Measurements from ENCODE around the gene TLX1. TPM values are rescaled to one million over a fixed set of nuclear protein-coding genes. Genes with fewer than 3 reads are reported as not detected.

The TLX1 gene
- not detected in 2 replicates for total RNA-seq (2014; rRNA removed; shearing (Covaris generic); ENCODE audit: low replicate concordance)

GRCh38 chr10:101130984-101131961 is at the start of gene TLX1:
TLX1 (plus strand) TSS chr10:101131300; CDS start chr10:101131542, 242 bp downstream.
- Histone ChIP-seq H3K4me3 (no peak within 1 kb of the TSS), H3K27me3 (peaks cover 3% of the 10 kb centered on the region), H3K9me3 (no peaks in the 10 kb centered on the region), H3K36me3 (no peaks in the 10 kb centered on the region)
- DNase-seq: no peak

DNA sequence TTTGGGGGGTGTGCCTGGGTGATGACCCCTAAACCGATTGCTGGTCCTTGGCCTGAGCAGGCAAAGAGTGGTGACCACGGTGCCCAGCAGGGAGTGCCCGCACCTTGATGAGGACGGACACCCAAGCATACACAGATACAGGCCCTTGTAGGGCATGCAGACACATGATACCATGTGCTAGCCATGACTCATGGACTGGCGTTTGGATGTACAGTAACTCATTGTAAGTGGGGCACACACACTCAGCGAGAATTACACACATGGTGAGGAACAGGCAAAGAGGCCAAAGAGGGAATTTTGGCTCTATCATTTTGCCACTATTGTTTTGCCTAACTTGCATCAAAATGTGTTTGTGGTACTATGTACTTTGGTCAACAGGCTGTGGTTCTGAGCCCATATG is 45.3 kb upstream of the TLX1 start:
- Histone ChIP-seq H3K27me3 (peaks cover 9% of the 10 kb centered on the region; the same call in 1 of the 2 replicates), H3K36me3 (no peaks in the 10 kb centered on the region), H3K4me3 (no peak overlapping the region), H3K9me3 (no peaks in the 10 kb centered on the region)
- no peak for DNase-seq

DNA sequence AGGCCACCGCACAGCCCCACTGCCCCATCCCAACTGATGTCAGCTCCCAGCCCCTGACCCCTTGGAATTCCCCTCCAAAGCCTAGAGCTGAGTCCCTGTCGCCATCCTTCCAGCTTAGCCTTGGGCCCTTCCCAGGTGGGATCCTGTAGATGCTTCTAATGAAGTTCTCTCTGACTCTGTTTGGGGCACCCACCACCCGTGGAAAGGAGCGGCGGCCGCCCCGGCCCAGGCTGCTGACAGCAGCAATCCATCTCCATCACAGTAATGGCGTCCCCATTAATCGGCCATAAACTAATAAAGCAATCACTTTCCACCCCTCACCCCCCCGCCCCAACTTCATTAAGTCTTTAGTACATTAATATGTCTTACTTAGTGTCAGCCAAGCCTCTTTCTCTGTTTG is 43.7 kb upstream of the TLX1 start:
- no peaks in the 10 kb centered on the region for H3K36me3 ChIP-seq
- no peak for DNase-seq
- H3K27me3 ChIP-seq: peaks cover 9% of the 10 kb centered on the region; the same call in 1 of the 2 replicates
- H3K4me3 ChIP-seq: no peak overlapping the region
- no peaks in the 10 kb centered on the region for H3K9me3 ChIP-seq

- Histone ChIP-seq H3K4me3 (no peak overlapping the region), H3K9me3 (no peaks in the 10 kb centered on the region), H3K27me3 (peaks cover 7% of the 10 kb centered on the region; the same call in 1 of the 2 replicates), H3K36me3 (no peaks in the 10 kb centered on the region)
- DNase-seq: no peak
These were observed 43.1 kb upstream of the TLX1 start for GRCh38 chr10:101087965-101088364.

DNA sequence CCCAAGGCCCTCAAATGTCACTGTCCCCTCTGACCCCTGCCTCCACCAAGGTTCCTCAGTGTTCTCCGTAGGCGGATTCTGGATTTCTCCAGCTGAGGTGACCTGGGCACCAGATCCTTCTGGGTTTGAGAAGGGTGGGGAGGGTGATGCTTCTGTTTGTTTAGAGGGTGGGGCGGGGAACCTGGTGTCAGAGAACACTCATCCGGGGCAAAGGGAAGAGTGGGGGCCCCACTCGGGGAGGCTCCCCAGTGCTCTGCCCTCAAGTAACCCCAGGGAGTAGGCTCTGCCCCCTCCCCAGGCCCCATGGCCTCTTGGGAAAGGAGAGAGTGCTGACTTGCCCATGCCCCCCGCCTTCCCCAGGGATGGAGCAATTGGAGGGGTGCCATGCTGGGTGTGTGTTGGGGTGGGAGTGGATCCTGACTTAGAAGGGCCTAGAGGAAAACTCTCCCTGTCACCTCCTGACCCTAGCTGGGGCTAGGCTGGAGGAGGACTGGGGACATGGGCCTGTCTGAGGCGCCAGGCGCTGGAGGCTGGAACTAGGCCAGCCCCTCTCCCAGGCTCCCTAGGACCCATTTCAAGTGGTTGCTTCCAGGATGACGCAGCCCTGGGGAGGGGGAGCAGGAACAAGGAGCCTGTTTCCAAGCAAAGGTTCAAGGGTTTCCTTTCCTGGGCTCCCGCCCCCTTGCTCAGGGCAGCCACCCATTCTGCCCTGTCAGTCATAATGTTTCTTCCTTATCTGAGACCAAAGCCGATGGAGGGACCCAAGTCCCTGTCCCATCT is 41.4 kb upstream of the TLX1 start:
- Histone ChIP-seq H3K4me3 (no peak overlapping the region), H3K36me3 (no peaks in the 10 kb centered on the region), H3K27me3 (no peaks in the 10 kb centered on the region), H3K9me3 (no peaks in the 10 kb centered on the region)
- peak; percentile 11 for DNase-seq

DNA sequence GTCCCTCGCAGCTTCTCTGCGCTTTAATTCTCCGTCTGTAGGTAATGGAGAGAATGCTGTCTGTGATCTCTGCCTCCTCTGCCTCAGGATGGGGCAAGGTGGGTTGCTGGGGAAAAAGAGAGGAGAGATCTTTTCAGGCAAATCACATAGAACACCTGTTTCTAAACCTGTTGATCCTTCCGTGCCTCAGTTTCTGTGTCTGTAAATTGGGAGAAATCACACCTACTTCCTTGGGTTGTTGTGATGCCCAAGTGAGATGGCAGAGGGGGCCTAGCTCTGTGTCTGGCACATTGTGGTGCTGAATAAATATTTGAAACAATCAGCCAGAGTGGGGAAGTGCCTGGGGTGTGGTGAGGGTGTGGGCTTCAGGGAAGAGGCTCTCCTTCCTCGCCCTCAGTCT is 40.5 kb upstream of the TLX1 start:
- Histone ChIP-seq H3K27me3 (no peaks in the 10 kb centered on the region), H3K4me3 (no peak overlapping the region), H3K9me3 (no peaks in the 10 kb centered on the region), H3K36me3 (no peaks in the 10 kb centered on the region)
- DNase-seq: no peak

- H3K4me3 ChIP-seq: no peak overlapping the region
- DNase-seq: peak; percentile 66
- H3K36me3 ChIP-seq: no peaks in the 10 kb centered on the region
- H3K27me3 ChIP-seq: no peaks in the 10 kb centered on the region
- no peaks in the 10 kb centered on the region for H3K9me3 ChIP-seq
These were observed 39.4 kb upstream of the TLX1 start for GRCh38 chr10:101091546-101092290.

DNA sequence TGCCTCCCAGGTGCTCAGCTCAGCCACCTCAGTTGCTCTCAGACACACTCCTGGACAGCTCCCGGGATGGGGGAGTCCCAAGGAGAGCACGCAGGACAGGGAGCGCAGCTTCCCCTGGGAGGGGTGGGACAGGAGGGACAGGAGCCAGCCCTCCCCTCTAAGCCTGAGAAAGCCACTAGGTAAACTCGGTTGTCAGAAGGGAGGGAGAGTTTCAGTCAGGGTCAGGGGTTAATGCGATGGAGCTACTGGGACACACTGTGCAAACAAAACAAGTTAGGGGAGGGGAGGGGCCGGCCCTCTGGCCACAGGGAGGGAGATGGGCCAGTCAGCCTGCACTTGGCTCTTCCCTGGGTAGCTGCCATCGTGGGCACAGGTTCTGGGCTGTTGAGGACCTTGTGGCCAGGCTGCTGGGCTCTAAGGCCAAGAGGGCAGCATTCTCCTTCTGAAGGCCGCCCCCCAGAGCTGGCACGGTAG is 38.2 kb upstream of the TLX1 start:
- Histone ChIP-seq H3K4me3 (no peak overlapping the region), H3K9me3 (no peaks in the 10 kb centered on the region), H3K27me3 (no peaks in the 10 kb centered on the region), H3K36me3 (no peaks in the 10 kb centered on the region)
- no peak for DNase-seq

GRCh38 chr10:101094121-101094879 is 36.8 kb upstream of the TLX1 start:
- Histone ChIP-seq H3K9me3 (no peaks in the 10 kb centered on the region), H3K36me3 (no peaks in the 10 kb centered on the region), H3K27me3 (no peaks in the 10 kb centered on the region; the same call in 1 of the 2 replicates), H3K4me3 (no peak overlapping the region)
- no peak for DNase-seq

DNA sequence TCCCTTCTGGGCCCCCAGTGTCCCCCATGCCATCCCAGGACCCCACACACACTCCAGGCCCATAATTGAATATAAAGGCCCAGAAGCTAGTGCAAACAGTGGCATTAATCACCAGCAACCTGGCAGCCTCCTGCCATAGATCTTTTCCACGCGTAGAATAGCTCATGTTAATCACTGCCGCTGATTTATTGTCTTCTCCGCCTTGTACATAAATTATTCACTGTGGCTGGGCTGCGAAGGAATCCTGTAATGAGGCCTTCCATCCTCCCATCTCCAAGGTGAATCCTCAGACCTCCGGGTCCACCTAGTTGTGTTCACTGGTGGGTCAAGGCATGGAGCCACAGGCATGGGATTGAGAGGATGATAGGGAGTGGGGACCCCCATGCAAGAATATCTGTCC is 36.1 kb upstream of the TLX1 start:
- Histone ChIP-seq H3K36me3 (no peaks in the 10 kb centered on the region), H3K4me3 (no peak overlapping the region), H3K9me3 (no peaks in the 10 kb centered on the region), H3K27me3 (no peaks in the 10 kb centered on the region; the same call in 1 of the 2 replicates)
- no peak for DNase-seq

- no peaks in the 10 kb centered on the region for H3K9me3 ChIP-seq
- DNase-seq: peak; percentile 60
- H3K27me3 ChIP-seq: no peaks in the 10 kb centered on the region; the same call in 1 of the 2 replicates
- H3K36me3 ChIP-seq: no peaks in the 10 kb centered on the region
- no peak overlapping the region for H3K4me3 ChIP-seq
These were observed 35.4 kb upstream of the TLX1 start for GRCh38 chr10:101095550-101096213.

DNA sequence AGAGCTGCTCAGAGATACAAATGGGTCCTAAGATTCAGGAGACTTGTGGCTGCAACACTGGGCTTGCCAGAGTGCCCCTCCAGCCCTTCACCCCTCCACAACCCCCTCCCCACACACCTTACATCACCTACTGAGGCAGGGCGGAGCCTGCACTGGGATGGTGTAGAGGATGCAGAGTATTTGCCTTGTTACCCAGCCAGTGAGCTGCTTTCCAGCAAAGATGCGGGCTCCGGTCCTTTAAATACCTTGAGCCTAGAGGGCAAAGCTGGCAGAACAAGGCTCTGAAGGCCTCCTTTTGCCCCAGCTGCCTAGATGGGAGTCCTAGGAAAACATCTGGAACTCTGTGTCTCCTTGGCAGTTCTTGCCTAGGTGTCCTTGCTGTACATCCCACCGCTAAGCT is 34.7 kb upstream of the TLX1 start:
- Histone ChIP-seq H3K9me3 (no peaks in the 10 kb centered on the region), H3K4me3 (no peak overlapping the region), H3K36me3 (no peaks in the 10 kb centered on the region), H3K27me3 (peaks cover 4% of the 10 kb centered on the region; the same call in 1 of the 2 replicates)
- DNase-seq: no peak

DNA sequence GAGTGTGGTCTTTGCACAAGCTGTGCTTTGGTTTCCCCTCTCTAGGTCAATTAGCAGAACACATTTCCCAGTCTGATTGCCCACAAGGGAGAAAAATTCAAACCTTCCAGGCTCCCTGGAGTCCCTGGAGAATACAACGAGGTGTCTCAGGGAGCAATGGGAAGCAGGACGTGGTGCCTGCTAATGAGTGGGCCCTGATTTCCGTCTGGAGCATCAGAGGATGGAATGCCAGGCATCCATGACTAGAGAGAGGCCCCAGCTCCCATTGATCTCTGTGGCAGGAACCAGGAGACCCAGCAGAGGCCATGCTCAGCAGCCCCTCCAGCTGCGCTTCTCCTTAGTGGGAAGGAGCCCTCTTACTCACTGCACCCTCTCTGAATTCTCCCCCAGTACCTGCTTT is 33.2 kb upstream of the TLX1 start:
- Histone ChIP-seq H3K27me3 (peaks cover 9% of the 10 kb centered on the region; the same call in 1 of the 2 replicates), H3K4me3 (no peak overlapping the region), H3K36me3 (no peaks in the 10 kb centered on the region), H3K9me3 (no peaks in the 10 kb centered on the region)
- no peak for DNase-seq

DNA sequence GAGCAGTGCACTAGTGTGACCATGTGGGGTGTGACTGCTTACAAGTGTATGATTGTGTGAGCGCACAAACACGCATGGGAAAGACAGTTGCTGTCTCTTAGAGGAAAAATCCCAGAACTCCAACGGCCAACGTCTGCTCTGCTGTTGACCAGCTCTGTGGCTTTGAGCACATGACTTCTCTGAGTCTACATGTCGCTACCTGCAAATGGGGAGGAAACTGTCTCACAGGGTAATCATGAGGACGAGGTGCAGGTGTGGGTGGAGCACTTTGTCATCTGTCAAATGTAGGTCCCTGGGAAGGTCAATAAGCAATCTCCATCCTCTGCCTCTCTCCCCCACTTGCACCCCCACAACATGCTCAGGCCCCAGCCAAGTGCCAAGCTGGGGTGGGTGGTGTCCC is 31.2 kb upstream of the TLX1 start:
- Histone ChIP-seq H3K4me3 (no peak overlapping the region), H3K9me3 (no peaks in the 10 kb centered on the region), H3K36me3 (no peaks in the 10 kb centered on the region), H3K27me3 (peaks cover 9% of the 10 kb centered on the region; the same call in 1 of the 2 replicates)
- DNase-seq: no peak

DNA sequence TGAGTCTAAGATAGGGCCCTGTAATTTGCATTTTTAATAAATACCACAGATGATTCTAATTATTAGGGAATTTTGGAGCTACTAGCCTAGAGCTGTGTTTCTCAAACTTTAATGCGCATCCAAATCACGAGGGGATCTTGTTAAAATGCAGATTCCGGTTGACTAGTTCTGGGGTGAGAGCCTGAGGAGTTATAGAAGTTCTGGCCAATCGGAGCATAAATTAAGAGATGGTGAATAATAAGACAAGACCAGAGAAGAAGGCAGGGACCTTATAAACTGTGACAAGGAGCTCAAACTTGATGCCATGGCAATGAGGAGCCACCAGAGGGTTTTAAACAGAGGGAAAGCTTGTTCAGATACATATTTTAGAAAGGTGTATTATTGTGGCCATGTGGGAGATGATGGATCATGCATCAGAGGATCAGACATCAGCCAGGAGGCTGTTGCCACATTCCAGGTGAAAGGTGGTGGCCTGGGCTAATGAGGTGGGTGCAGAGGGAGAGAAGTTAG is 29.7 kb upstream of the TLX1 start:
- Histone ChIP-seq H3K27me3 (peaks cover 9% of the 10 kb centered on the region; the same call in 1 of the 2 replicates), H3K9me3 (no peaks in the 10 kb centered on the region), H3K36me3 (no peaks in the 10 kb centered on the region), H3K4me3 (no peak overlapping the region)
- DNase-seq: no peak

Measured in MG63 (cell line).